ENCODE results near the gene AOPEP. TPM values are rescaled to one million over a fixed set of nuclear protein-coding genes. Genes with fewer than 3 reads are reported as not detected.

The AOPEP gene
- total RNA-seq, 1 experiment from 2014 or later, result 39.6 TPM

GRCh38 chr9:94728719-94729118, 2.2 kb downstream of the AOPEP start:
- H3K4me1 ChIP-seq (replicated peaks), result peaks cover 10% of the 10 kb centered on the region
- H3K27ac ChIP-seq, result no peak overlapping the region
- no peaks in the 10 kb centered on the region for H3K9me3 ChIP-seq (replicated peaks)
- DNase-seq (ENCODE audit: low read depth in 1 of 2, low spot score in 2 of 2), result no peak
- peaks cover 6% of the 10 kb centered on the region; the same call in 1 of the 2 replicates for H3K36me3 ChIP-seq
- no peaks in the 10 kb centered on the region for H3K27me3 ChIP-seq (replicated peaks)
- no peak overlapping the region for H3K4me3 ChIP-seq

GRCh38 chr9:94729199-94729598, 2.7 kb downstream of the AOPEP start:
- Histone ChIP-seq H3K27ac (no peak overlapping the region), H3K36me3 (peaks cover 6% of the 10 kb centered on the region; the same call in 1 of the 2 replicates), H3K4me1 (replicated peaks) (peaks cover 10% of the 10 kb centered on the region), H3K27me3 (replicated peaks) (no peaks in the 10 kb centered on the region), H3K4me3 (no peak overlapping the region), H3K9me3 (replicated peaks) (no peaks in the 10 kb centered on the region)
- DNase-seq (ENCODE audit: low read depth in 1 of 2, low spot score in 2 of 2), result no peak

GRCh38 chr9:94734054-94734754, 7.7 kb downstream of the AOPEP start:
- DNase-seq (ENCODE audit: low read depth in 1 of 2, low spot score in 2 of 2), result no peak
- no peaks in the 10 kb centered on the region for H3K9me3 ChIP-seq (replicated peaks)
- no peak overlapping the region for H3K27ac ChIP-seq
- H3K4me1 ChIP-seq (replicated peaks), result no peaks in the 10 kb centered on the region
- no peaks in the 10 kb centered on the region for H3K27me3 ChIP-seq (replicated peaks)
- peaks cover 3% of the 10 kb centered on the region; the same call in 1 of the 2 replicates for H3K36me3 ChIP-seq
- H3K4me3 ChIP-seq, result no peak overlapping the region

GRCh38 chr9:94736759-94737158, 10.3 kb downstream of the AOPEP start:
- no peak overlapping the region for H3K27ac ChIP-seq
- H3K4me1 ChIP-seq (replicated peaks), result peaks cover 12% of the 10 kb centered on the region
- no peaks in the 10 kb centered on the region for H3K27me3 ChIP-seq (replicated peaks)
- DNase-seq (ENCODE audit: low read depth in 1 of 2, low spot score in 2 of 2), result no peak
- no peaks in the 10 kb centered on the region for H3K9me3 ChIP-seq (replicated peaks)
- no peak overlapping the region for H3K4me3 ChIP-seq
- peaks cover 3% of the 10 kb centered on the region; the same call in 1 of the 2 replicates for H3K36me3 ChIP-seq

- H3K9me3 ChIP-seq (replicated peaks), result no peaks in the 10 kb centered on the region
- no peak for DNase-seq (ENCODE audit: low read depth in 1 of 2, low spot score in 2 of 2)
- no peaks in the 10 kb centered on the region for H3K27me3 ChIP-seq (replicated peaks)
- H3K4me1 ChIP-seq (replicated peaks), result peaks cover 36% of the 10 kb centered on the region
- no peaks in the 10 kb centered on the region for H3K36me3 ChIP-seq
- no peak overlapping the region for H3K4me3 ChIP-seq
- no peak overlapping the region; the same call in 1 of the 2 replicates for H3K27ac ChIP-seq
Measured at GRCh38 chr9:94740145-94740840, 13.8 kb downstream of the AOPEP start.

- peak; percentile 79 to 92 for DNase-seq (ENCODE audit: low read depth in 1 of 2, low spot score in 2 of 2)
- H3K27me3 ChIP-seq (replicated peaks), result no peaks in the 10 kb centered on the region
- 0 out of 2 replicates have a peak, but pooled peaks cover 2% of the 10 kb centered on the region for H3K36me3 ChIP-seq
- H3K9me3 ChIP-seq (replicated peaks), result no peaks in the 10 kb centered on the region
- peaks cover 36% of the 10 kb centered on the region for H3K4me1 ChIP-seq (replicated peaks)
- no peak overlapping the region for H3K4me3 ChIP-seq
- peak overlapping the region; percentile 70 for H3K27ac ChIP-seq
Measured at GRCh38 chr9:94741866-94742265, 15.4 kb downstream of the AOPEP start.

GRCh38 chr9:94743035-94743954, 16.8 kb downstream of the AOPEP start:
- Histone ChIP-seq H3K27ac (peak overlapping the region; percentile 70), H3K27me3 (replicated peaks) (no peaks in the 10 kb centered on the region), H3K4me1 (replicated peaks) (peaks cover 36% of the 10 kb centered on the region), H3K9me3 (replicated peaks) (no peaks in the 10 kb centered on the region), H3K36me3 (0 out of 2 replicates have a peak, but pooled peaks cover 2% of the 10 kb centered on the region), H3K4me3 (no peak overlapping the region)
- peak; percentile 46 to 77 for DNase-seq (ENCODE audit: low read depth in 1 of 2, low spot score in 2 of 2)

- DNase-seq (ENCODE audit: low read depth in 1 of 2, low spot score in 2 of 2), result no peak
- no peaks in the 10 kb centered on the region for H3K27me3 ChIP-seq (replicated peaks)
- no peaks in the 10 kb centered on the region; the same call in none of the 2 replicates for H3K9me3 ChIP-seq (replicated peaks)
- H3K4me1 ChIP-seq (replicated peaks), result peaks cover 30% of the 10 kb centered on the region
- H3K4me3 ChIP-seq, result no peak overlapping the region
- no peak overlapping the region for H3K27ac ChIP-seq
- peaks cover 19% of the 10 kb centered on the region for H3K36me3 ChIP-seq
Measured at GRCh38 chr9:94745806-94746540, 19.5 kb downstream of the AOPEP start.

- Histone ChIP-seq H3K27ac (no peak overlapping the region), H3K4me3 (no peak overlapping the region), H3K27me3 (replicated peaks) (no peaks in the 10 kb centered on the region), H3K4me1 (replicated peaks) (peaks cover 24% of the 10 kb centered on the region), H3K9me3 (replicated peaks) (no peaks in the 10 kb centered on the region; the same call in none of the 2 replicates), H3K36me3 (peaks cover 19% of the 10 kb centered on the region)
- DNase-seq (ENCODE audit: low read depth in 1 of 2, low spot score in 2 of 2), result no peak
Measured at GRCh38 chr9:94746541-94747370, 20.3 kb downstream of the AOPEP start.

- Histone ChIP-seq H3K27me3 (replicated peaks) (no peaks in the 10 kb centered on the region), H3K4me3 (no peak overlapping the region), H3K36me3 (peaks cover 4% of the 10 kb centered on the region), H3K4me1 (replicated peaks) (peaks cover 16% of the 10 kb centered on the region), H3K9me3 (replicated peaks) (no peaks in the 10 kb centered on the region; the same call in 1 of the 2 replicates), H3K27ac (no peak overlapping the region)
- DNase-seq (ENCODE audit: low read depth in 1 of 2, low spot score in 2 of 2), result no peak
Measured at GRCh38 chr9:94754976-94755475, 28.5 kb downstream of the AOPEP start.

- Histone ChIP-seq H3K4me3 (no peak overlapping the region), H3K27me3 (replicated peaks) (no peaks in the 10 kb centered on the region), H3K9me3 (replicated peaks) (no peaks in the 10 kb centered on the region), H3K36me3 (peaks cover 9% of the 10 kb centered on the region), H3K27ac (peak overlapping the region; percentile 47), H3K4me1 (replicated peaks) (peaks cover 16% of the 10 kb centered on the region)
- DNase-seq (ENCODE audit: low read depth in 1 of 2, low spot score in 2 of 2), result peak in 1 of 2 experiments; percentile 55
Measured at GRCh38 chr9:94757158-94757557, 30.7 kb downstream of the AOPEP start.

- H3K9me3 ChIP-seq (replicated peaks), result no peaks in the 10 kb centered on the region
- H3K4me3 ChIP-seq, result no peak overlapping the region
- peaks cover 16% of the 10 kb centered on the region for H3K4me1 ChIP-seq (replicated peaks)
- H3K27me3 ChIP-seq (replicated peaks), result no peaks in the 10 kb centered on the region
- H3K27ac ChIP-seq, result no peak overlapping the region
- DNase-seq (ENCODE audit: low read depth in 1 of 2, low spot score in 2 of 2), result no peak
- peaks cover 9% of the 10 kb centered on the region for H3K36me3 ChIP-seq
Measured at GRCh38 chr9:94758031-94758430, 31.5 kb downstream of the AOPEP start.

Measured in SJSA1 (cell line).